ENCODE measurements around the gene TICAM2.

Gene TICAM2

DNA sequence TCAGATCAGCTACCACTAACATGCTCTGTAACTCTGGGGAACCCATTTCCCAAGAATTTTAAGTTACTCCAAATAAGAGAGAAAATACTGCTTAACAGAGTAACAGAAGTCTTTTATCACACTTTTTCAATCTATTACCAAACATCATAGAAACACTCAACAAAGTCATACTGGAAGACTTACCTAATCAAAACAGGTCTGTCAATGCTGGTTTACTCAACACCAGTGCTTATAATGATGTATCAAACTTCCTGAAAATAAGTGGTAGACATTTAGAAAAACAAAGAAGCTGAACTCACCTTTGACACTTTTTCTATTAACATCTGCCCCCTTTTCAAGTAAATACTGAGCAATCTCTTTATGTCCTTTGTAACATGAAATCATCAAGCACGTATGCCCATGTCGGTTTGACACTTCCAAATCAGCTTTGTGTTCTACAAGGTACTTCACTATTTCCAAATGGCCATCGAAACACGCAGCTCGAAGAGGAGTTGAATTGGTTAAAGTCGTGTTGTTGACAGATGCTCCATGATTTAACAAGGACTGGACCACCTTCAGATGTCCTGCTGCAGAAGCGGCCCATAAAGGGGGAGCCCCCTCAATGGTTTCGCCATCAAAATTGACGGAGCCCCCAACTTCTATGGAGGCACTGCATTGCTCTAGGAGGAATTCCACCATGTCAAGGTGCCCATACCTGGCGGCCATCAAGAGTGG lies 59.5 kb downstream of the TICAM2 start:
- no peak for ATAC-seq
- TF ChIP-seq ZNF8 (CRISPR knock-in tag; IDR thresholded peaks at IDR 0.05): no peak
- no peak for TF ChIP-seq ZC3H10 (CRISPR knock-in tag; IDR thresholded peaks at IDR 0.05)
- TF ChIP-seq TOX (CRISPR knock-in tag; IDR thresholded peaks at IDR 0.05; ENCODE audit: borderline replicate concordance): no peak
- TF ChIP-seq, protein P1, sequence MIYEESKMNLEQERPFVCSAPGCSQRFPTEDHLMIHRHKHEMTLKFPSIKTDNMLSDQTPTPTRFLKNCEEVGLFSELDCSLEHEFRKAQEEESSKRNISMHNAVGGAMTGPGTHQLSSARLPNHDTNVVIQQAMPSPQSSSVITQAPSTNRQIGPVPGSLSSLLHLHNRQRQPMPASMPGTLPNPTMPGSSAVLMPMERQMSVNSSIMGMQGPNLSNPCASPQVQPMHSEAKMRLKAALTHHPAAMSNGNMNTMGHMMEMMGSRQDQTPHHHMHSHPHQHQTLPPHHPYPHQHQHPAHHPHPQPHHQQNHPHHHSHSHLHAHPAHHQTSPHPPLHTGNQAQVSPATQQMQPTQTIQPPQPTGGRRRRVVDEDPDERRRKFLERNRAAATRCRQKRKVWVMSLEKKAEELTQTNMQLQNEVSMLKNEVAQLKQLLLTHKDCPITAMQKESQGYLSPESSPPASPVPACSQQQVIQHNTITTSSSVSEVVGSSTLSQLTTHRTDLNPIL (CRISPR knock-in tag; IDR thresholded peaks at IDR 0.05; ENCODE audit: low read depth): no peak
- TF ChIP-seq, protein P2, sequence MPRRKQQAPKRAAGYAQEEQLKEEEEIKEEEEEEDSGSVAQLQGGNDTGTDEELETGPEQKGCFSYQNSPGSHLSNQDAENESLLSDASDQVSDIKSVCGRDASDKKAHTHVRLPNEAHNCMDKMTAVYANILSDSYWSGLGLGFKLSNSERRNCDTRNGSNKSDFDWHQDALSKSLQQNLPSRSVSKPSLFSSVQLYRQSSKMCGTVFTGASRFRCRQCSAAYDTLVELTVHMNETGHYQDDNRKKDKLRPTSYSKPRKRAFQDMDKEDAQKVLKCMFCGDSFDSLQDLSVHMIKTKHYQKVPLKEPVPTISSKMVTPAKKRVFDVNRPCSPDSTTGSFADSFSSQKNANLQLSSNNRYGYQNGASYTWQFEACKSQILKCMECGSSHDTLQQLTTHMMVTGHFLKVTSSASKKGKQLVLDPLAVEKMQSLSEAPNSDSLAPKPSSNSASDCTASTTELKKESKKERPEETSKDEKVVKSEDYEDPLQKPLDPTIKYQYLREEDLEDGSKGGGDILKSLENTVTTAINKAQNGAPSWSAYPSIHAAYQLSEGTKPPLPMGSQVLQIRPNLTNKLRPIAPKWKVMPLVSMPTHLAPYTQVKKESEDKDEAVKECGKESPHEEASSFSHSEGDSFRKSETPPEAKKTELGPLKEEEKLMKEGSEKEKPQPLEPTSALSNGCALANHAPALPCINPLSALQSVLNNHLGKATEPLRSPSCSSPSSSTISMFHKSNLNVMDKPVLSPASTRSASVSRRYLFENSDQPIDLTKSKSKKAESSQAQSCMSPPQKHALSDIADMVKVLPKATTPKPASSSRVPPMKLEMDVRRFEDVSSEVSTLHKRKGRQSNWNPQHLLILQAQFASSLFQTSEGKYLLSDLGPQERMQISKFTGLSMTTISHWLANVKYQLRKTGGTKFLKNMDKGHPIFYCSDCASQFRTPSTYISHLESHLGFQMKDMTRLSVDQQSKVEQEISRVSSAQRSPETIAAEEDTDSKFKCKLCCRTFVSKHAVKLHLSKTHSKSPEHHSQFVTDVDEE (CRISPR knock-in tag; IDR thresholded peaks at IDR 0.05): no peak
- TF ChIP-seq, protein P3, sequence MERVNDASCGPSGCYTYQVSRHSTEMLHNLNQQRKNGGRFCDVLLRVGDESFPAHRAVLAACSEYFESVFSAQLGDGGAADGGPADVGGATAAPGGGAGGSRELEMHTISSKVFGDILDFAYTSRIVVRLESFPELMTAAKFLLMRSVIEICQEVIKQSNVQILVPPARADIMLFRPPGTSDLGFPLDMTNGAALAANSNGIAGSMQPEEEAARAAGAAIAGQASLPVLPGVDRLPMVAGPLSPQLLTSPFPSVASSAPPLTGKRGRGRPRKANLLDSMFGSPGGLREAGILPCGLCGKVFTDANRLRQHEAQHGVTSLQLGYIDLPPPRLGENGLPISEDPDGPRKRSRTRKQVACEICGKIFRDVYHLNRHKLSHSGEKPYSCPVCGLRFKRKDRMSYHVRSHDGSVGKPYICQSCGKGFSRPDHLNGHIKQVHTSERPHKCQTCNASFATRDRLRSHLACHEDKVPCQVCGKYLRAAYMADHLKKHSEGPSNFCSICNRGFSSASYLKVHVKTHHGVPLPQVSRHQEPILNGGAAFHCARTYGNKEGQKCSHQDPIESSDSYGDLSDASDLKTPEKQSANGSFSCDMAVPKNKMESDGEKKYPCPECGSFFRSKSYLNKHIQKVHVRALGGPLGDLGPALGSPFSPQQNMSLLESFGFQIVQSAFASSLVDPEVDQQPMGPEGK (CRISPR knock-in tag; IDR thresholded peaks at IDR 0.05; ENCODE audit: borderline replicate concordance): no peak
- no peak for TF ChIP-seq ISL1 (CRISPR knock-in tag; IDR thresholded peaks at IDR 0.05)
- TF ChIP-seq, protein P4, sequence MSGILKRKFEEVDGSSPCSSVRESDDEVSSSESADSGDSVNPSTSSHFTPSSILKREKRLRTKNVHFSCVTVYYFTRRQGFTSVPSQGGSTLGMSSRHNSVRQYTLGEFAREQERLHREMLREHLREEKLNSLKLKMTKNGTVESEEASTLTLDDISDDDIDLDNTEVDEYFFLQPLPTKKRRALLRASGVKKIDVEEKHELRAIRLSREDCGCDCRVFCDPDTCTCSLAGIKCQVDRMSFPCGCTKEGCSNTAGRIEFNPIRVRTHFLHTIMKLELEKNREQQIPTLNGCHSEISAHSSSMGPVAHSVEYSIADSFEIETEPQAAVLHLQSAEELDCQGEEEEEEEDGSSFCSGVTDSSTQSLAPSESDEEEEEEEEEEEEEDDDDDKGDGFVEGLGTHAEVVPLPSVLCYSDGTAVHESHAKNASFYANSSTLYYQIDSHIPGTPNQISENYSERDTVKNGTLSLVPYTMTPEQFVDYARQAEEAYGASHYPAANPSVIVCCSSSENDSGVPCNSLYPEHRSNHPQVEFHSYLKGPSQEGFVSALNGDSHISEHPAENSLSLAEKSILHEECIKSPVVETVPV (CRISPR knock-in tag; IDR thresholded peaks at IDR 0.05): no peak
- TF ChIP-seq BACH2 (CRISPR knock-in tag; IDR thresholded peaks at IDR 0.05; ENCODE audit: borderline replicate concordance): no peak

DNA sequence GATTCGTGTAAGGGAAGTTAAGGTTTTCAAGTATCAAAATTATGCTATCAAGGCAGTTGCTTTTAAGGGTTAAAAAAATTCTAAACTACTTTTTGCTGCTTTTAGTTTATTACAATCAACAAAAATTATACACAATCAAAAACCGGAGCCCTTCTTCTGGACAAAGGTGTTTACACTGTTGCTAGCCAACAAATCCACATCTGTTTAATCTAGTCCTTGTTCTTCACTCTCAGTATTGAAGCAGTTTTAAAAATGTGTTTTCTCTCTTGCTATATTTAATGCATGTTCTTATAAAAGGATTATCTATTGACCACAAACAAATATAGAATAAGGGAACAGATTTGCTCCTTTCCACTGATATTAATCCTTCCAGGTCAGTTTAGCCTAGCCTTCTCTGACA lies 60.2 kb downstream of the TICAM2 start:
- ATAC-seq: no peak
- no peak for TF ChIP-seq GLIS3 (CRISPR knock-in tag; IDR thresholded peaks at IDR 0.05)
- no peak for TF ChIP-seq PPARA (CRISPR knock-in tag; IDR thresholded peaks at IDR 0.05; ENCODE audit: borderline replicate concordance)
- no peak for TF ChIP-seq OSR1 (CRISPR knock-in tag; IDR thresholded peaks at IDR 0.05)

DNA sequence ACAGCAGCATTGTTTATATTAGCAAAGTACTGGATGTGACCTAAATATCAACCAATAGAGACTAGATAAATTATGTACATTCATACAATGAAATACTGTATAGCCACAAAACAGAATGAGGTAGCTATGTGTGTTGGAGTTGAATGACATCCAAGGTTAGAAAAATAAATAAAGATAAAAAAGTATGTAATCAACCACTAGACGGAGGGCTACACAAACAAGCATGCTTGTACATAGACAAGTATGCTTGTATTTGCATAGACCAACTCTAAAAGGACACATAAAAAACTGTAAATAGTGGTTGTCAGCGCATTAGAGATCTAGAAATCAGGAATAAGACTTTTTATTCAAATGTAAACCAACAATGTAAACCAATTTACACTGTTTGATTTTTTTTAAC lies 60.7 kb downstream of the TICAM2 start:
- ATAC-seq: no peak
- TF ChIP-seq, protein P1 (CRISPR knock-in tag; IDR thresholded peaks at IDR 0.05; ENCODE audit: low read depth): no peak
- TF ChIP-seq ZNF565 (CRISPR knock-in tag; conservative IDR thresholded peaks at IDR 0.05; ENCODE audit: low read depth) (no peak), ISL1 (CRISPR knock-in tag; IDR thresholded peaks at IDR 0.05) (no peak), ZNF8 (CRISPR knock-in tag; IDR thresholded peaks at IDR 0.05) (no peak), RARB (CRISPR knock-in tag; IDR thresholded peaks at IDR 0.05) (no peak), TCF4 (CRISPR knock-in tag; IDR thresholded peaks at IDR 0.05; ENCODE audit: borderline replicate concordance) (no peak), ESRRG (CRISPR knock-in tag; IDR thresholded peaks at IDR 0.05) (no peak), ZC3H10 (CRISPR knock-in tag; IDR thresholded peaks at IDR 0.05) (no peak), ZNF70 (CRISPR knock-in tag; IDR thresholded peaks at IDR 0.05) (no peak), CSDC2 (CRISPR knock-in tag; IDR thresholded peaks at IDR 0.05) (no peak)
- TF ChIP-seq, protein P5, sequence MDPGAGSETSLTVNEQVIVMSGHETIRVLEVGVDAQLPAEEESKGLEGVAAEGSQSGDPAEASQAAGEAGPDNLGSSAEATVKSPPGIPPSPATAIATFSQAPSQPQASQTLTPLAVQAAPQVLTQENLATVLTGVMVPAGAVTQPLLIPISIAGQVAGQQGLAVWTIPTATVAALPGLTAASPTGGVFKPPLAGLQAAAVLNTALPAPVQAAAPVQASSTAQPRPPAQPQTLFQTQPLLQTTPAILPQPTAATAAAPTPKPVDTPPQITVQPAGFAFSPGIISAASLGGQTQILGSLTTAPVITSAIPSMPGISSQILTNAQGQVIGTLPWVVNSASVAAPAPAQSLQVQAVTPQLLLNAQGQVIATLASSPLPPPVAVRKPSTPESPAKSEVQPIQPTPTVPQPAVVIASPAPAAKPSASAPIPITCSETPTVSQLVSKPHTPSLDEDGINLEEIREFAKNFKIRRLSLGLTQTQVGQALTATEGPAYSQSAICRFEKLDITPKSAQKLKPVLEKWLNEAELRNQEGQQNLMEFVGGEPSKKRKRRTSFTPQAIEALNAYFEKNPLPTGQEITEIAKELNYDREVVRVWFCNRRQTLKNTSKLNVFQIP (CRISPR knock-in tag; IDR thresholded peaks at IDR 0.05; ENCODE audit: borderline replicate concordance, low read depth): no peak
- TF ChIP-seq, protein P3 (CRISPR knock-in tag; IDR thresholded peaks at IDR 0.05; ENCODE audit: borderline replicate concordance): no peak
- TF ChIP-seq, protein P2 (CRISPR knock-in tag; IDR thresholded peaks at IDR 0.05): no peak
- TF ChIP-seq, protein P4 (CRISPR knock-in tag; IDR thresholded peaks at IDR 0.05): no peak

All from SK-N-SH treated with all-trans-retinoic acid at 6 μM for 48 hours (cell line).